ENCODE results near the gene DDX51.

- TF ChIP-seq CTCF (conservative IDR thresholded peaks at IDR 0.05; ENCODE audit: low read depth in 2 of 2) (no peak), STAT1 (IDR thresholded peaks at IDR 0.05; ENCODE audit: unreplicated experiment) (no peak), EZH2 (IDR thresholded peaks at IDR 0.05; ENCODE audit: low read depth, unreplicated experiment) (no peak), POLR2AphosphoS5 (IDR thresholded peaks at IDR 0.05; ENCODE audit: low read depth) (no peak), CREB1 (CRISPR knock-in tag; IDR thresholded peaks at IDR 0.05; ENCODE audit: low read depth) (no peak), EZH2phosphoT487 (IDR thresholded peaks at IDR 0.05; ENCODE audit: unreplicated experiment) (no peak)
Observed at GRCh38 chr12:132142679-132143335, 1.3 kb downstream of the DDX51 start.

Data from GM23338 (cell line).